Stimulated activated CD8-positive, alpha-beta memory T cell treated with anti-CD3 and anti-CD28 coated beads, Interleukin-4, amount 100 ng/mL, for 24 hours (primary cell): Measurements from ENCODE around the gene CHD3.
"Not testable (repeated sequence)": the region's sequence is repeated elsewhere in the genome, so short reads cannot be mapped to it uniquely, and the experiment has no call there.

ENCODE experiments used
- DNase-seq: peaks from one replicate; pipeline ENCODE4 v3.0.0-alpha.2; 2020; ENCODE audit warnings: low read depth

Gene CHD3

DNA sequence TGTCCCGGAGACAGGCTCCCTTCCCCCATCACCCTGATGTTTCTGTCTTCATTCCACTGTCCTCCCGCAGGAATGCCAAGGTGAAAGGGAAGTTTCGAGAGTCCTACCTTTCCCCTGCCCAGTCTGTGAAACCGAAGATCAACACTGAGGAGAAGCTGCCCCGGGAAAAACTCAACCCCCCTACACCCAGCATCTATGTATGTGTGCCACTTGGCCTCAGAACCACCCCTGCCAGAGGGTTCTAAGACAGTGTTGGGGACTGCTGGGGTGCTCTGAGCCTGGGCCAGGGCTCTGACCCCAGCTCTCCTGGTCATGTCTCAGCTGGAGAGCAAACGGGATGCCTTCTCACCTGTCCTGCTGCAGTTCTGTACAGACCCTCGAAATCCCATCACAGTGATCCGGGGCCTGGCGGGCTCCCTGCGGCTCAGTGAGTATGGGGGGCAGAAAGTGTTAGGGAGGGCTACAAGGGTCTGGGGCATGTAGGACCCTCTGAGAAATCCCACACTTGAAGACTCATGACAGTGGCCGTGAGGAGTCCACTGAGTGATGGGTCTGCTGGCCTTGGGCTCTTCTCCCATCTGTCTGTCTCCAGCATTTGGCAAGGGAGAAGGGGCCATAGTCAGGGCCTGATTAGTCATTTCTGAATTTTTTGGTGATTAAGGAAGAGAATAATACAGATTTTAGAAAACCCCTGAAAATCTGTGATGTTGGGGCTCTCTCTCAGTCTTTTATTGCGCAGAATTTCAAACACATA lies 38.7 kb upstream of the CHD3 start:
- no peak for DNase-seq

DNA sequence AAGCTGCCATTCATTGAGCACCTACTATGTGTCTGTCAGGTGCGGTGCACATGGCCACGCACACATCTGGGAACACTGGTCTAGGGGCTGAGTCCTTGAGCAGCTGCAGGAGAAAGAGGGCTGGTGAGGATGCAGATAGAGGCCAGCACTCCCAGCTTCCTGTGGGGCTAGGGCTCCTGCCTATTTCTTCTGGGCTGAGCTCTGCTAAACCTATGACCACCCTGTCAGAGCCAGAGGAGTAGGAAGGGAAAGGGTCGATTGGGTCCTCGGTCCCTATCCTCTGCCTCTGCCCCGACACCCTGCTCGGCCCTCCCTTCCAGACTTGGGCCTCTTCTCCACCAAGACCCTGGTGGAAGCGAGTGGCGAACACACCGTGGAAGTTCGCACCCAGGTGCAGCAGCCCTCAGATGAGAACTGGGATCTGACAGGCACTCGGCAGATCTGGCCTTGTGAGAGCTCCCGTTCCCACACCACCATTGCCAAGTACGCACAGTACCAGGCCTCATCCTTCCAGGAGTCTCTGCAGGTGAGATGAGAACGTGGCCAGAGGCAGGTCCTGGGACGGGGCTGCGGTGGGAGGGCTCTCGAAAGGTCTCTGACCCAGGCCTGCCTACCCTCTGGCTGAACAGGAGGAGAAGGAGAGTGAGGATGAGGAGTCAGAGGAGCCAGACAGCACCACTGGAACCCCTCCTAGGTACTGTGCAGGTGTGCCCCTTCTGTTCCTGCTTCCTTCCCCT lies 37.7 kb upstream of the CHD3 start:
- DNase-seq: no peak

DNA sequence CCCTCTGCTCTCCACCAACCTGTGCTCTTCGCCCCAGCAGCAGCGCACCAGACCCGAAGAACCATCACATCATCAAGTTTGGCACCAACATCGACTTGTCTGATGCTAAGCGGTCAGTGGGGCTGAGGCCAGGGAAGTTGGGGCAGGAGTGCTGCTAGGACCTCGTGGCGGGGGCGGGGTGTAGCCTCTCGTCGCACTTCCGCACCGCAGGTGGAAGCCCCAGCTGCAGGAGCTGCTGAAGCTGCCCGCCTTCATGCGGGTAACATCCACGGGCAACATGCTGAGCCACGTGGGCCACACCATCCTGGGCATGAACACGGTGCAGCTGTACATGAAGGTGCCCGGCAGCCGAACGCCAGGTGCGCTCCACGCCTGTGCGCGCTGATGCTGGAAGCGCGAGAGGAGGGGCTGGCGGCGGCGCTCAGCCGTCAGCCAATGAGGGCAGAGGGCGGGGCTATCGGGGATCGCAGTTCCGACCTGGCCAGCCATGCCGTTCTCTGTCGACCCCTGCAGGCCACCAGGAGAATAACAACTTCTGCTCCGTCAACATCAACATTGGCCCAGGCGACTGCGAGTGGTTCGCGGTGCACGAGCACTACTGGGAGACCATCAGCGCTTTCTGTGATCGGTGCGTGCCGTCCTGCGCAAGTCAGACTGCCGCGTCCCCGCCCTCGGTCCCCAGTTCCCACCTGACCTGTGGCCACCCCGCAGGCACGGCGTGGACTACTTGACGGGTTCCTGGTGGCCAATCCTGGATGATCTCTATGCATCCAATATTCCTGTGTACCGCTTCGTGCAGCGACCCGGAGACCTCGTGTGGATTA lies 36.9 kb upstream of the CHD3 start:
- DNase-seq: peak; percentile 88

DNA sequence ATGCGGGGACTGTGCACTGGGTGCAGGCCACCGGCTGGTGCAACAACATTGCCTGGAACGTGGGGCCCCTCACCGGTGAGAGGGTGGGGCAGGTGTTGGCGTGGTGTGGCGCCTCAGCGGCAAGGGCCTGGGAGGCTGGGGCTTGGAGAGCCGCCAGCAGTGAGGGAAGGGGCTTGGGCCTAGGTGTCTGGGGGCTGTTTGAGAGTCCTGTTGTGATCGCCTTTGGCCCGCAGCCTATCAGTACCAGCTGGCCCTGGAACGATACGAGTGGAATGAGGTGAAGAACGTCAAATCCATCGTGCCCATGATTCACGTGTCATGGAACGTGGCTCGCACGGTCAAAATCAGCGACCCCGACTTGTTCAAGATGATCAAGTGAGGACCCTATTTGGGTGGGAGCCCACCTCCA lies 36.3 kb upstream of the CHD3 start:
- DNase-seq: no peak

DNA sequence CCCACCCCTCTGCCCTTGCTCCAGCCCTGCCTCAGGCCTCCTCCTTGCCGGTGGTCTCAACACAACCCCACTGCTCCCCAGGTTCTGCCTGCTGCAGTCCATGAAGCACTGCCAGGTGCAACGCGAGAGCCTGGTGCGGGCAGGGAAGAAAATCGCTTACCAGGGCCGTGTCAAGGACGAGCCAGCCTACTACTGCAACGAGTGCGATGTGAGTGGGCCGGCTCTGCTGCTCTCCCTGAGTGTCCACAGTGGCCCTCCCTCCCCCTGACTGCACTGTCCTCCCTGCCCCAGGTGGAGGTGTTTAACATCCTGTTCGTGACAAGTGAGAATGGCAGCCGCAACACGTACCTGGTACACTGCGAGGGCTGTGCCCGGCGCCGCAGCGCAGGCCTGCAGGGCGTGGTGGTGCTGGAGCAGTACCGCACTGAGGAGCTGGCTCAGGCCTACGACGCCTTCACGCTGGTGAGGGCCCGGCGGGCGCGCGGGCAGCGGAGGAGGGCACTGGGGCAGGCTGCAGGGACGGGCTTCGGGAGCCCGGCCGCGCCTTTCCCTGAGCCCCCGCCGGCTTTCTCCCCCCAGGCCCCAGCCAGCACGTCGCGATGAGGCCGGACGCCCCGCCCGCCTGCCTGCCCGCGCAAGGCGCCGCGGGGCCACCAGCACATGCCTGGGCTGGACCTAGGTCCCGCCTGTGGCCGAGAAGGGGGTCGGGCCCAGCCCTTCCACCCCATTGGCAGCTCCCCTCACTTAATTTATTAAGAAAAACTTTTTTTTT lies 35.5 kb upstream of the CHD3 start:
- DNase-seq: no peak

DNA sequence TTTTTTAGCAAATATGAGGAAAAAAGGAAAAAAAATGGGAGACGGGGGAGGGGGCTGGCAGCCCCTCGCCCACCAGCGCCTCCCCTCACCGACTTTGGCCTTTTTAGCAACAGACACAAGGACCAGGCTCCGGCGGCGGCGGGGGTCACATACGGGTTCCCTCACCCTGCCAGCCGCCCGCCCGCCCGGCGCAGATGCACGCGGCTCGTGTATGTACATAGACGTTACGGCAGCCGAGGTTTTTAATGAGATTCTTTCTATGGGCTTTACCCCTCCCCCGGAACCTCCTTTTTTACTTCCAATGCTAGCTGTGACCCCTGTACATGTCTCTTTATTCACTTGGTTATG lies 34.9 kb upstream of the CHD3 start:
- DNase-seq: no peak

DNA sequence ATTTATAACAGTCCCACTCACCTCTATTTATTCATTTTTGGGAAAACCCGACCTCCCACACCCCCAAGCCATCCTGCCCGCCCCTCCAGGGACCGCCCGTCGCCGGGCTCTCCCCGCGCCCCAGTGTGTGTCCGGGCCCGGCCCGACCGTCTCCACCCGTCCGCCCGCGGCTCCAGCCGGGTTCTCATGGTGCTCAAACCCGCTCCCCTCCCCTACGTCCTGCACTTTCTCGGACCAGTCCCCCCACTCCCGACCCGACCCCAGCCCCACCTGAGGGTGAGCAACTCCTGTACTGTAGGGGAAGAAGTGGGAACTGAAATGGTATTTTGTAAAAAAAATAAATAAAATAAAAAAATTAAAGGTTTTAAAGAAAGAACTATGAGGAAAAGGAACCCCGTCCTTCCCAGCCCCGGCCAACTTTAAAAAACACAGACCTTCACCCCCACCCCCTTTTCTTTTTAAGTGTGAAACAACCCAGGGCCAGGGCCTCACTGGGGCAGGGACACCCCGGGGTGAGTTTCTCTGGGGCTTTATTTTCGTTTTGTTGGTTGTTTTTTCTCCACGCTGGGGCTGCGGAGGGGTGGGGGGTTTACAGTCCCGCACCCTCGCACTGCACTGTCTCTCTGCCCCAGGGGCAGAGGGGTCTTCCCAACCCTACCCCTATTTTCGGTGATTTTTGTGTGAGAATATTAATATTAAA lies 34.4 kb upstream of the CHD3 start:
- no peak for DNase-seq

DNA sequence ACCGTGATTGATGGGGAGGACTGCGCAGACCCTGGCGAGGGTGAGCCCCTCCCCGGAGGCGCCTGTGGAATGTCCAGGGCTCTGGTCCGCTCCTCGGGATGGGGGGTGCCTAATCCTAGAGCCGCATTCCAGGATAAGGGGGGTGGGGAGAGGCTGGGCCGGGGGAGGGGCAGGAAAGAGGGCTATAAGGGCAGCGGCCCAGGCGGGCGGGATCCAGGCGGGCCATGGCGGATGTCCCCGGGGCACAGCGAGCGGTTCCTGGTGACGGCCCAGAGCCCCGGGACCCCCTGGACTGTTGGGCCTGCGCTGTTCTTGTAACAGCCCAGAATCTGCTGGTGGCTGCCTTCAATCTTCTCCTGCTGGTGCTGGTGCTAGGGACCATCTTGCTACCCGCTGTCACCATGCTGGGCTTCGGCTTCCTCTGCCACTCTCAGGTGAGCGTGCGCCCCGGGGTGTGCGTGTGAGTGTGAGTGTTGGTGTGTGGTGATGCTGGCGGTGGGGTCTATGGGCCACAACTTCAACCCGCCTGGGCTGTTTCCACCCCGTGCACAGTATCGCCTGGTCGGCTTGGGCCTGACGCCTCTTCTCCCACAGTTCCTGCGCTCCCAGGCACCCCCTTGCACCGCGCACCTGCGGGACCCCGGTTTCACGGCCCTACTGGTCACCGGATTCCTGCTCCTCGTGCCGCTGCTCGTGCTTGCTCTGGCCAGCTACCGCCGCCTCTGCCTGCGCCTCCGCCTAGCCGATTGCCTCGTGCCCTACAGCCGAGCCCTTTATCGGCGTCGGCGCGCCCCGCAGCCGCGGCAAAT lies 33.5 kb upstream of the CHD3 start, which contains the start of gene TMEM88:
Gene TMEM88 (plus strand): TSS at position 216 of the 809 bp plus-strand sequence. CDS start 9 bp downstream, at position 225.
- no peak for DNase-seq

DNA sequence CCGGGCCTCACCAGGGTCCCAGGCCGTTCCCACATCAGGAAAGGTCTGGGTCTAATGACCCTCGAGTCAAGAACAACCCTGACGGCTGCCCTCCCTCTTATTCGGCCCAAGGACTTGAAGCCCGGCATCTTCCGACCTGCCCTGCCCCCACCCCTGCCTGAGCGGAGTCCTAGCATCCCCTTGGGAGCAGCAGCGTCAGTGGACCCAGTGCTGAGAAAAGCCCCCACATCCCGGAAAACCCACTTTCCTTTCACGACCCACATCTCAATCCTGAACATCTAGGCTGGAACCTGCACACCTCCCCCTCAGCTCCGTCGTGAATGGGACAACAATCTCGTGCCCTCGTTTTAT lies 33.0 kb upstream of the CHD3 start:
- DNase-seq: no peak

DNA sequence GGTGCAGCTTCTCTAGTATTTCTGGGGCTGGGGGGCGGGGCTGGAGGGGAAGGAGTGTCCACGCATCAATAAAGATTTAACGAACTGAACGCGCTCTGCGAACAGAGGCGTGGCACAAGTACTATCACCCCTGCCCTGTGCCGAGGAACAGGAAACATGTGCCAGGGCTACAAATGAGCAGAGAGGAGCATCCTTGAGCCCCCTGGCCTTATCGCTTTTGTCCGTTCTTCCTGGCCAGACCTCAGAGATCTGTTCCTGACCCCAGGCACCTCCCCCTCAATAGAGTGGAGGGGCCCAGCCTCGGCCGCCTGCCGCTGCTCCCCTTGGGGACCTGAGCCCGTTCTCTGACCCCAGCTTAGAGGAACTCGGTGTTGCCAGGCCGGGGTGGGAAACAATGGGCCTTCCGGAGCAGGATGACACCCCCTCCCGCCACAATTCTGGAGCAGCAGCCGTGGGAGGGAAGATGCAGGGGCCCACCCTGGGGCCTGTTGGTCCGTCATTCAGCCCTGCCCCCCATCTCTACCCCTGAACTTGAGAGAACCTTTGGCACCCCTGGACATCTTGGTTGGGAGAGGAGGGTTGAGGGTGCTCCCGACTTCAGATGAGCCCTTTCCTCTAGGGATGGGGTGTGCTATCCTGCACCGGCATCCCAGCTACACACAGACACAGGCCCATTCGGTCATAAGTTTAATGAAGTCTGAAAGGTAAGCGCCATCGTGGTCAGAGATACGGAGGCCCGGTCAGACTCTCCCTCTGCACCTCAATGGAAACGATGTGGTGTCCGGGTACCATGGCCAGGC lies 32.4 kb upstream of the CHD3 start:
- DNase-seq: no peak

DNA sequence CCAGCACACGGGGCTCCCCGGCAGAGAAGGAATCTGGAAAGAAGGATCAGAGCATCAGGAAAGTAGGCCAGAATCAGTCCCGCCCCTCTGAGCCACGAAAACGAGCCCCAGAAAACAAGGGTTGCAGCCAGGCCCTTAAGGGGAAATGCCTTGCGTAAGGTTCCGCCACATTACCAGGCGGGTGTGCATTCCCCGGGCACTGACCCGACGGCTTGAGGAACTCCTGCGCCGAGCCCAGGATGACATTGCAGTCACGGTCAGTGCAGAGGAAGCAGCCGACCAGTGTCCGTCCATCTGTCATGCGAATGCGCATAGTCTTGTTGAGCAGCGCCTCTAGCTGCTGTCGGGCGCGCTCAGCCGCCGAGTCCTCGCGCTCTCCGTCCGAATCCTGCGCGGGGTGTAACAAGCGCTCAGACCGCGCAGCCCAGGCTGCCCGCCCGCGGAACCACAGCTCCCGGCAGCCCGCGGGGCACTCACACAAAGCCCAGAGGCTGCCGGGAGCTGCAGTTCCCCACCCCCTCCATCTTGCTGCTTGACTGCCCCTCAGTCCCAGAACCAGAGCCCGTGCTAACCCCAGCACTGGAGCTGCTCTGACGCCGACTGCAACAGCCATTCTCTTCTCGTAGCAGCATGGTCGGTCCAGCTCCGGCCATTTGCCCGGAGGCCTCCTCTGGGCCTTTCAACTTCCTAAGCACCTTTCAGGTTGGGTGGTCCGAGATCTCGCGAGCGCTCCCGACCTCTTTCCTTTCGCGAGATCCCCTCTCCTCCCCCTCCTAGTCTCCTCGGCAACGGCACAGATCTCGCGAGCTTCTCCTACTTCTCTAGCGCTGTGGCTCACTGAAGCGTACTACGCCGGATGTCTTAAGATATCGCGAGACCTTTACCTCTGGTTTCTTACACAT lies 31.5 kb upstream of the CHD3 start, which contains the start of gene NAA38:
Gene NAA38 (minus strand): TSS at position 749 of the 902 bp plus-strand sequence. CDS start 96 bp downstream, at position 653.
- DNase-seq: peak; percentile 86

DNA sequence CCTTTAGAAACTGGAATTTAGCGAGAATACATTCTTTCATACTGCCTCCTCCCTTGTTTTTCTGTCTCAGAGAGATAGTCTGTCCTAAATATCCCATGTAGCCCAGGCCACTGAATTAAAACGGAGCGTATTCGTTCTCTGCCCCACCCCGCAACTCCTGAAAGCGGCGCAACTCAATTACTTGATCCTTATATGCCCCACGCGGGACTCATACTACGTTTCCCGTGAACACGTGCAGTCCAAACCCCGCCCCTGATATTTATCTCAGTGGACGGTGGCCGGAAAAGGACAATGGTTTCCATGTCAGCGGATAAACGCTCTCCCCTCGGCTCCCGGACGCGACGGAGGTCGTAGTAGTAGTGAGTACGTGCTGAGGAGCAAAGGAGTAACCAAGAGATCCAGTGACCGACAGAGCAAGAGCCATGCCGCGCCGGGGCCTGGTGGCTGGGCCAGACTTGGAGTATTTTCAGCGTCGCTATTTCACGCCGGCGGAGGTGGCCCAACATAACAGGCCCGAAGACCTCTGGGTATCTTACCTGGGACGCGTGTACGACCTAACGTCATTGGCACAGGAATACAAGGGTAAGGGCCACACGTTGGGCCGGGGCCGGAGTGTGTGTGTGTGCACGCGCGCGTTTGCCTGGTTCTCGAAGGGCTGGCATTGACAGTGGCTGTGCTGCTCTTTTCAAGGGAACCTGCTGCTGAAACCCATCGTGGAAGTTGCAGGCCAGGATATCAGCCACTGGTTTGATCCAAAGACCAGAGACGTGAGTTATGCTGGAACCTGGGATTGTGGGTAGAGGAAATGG lies 30.7 kb upstream of the CHD3 start, which contains the start of gene CYB5D1:
Gene CYB5D1 (plus strand): TSS at position 291 of the 809 bp plus-strand sequence. CDS start 132 bp downstream, at position 423.
- DNase-seq: peak; percentile 76

DNA sequence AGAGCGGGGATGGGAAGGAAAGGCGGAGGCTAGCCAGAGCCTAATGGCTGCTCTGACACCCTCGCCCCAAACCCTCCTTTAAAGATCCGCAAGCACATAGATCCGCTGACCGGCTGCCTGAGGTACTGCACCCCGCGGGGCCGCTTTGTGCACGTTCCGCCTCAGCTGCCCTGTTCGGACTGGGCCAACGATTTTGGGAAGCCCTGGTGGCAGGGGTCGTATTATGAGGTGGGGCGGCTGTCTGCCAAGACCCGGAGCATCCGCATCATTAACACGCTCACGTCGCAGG lies 30.1 kb upstream of the CHD3 start:
- no peak for DNase-seq

DNA sequence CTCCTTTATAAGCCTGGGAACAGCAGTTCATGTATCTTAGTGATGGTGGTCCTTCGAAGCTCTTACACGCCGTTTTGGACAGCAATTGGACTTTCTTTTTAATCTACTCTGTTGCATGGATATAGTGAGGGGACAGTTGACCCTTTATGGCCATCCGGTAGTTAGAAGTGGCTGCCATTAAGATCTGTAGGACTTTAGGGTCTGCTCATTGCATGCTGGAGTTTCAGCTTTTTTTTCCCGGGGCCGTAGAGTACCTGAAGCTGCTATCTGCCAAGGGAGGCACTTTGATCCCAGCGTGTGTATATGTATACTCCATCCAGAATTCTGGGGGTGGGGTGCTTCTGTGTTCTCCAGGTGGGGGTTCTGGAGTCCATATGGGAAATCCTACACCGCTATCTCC lies 29.6 kb upstream of the CHD3 start:
- no peak for DNase-seq

DNA sequence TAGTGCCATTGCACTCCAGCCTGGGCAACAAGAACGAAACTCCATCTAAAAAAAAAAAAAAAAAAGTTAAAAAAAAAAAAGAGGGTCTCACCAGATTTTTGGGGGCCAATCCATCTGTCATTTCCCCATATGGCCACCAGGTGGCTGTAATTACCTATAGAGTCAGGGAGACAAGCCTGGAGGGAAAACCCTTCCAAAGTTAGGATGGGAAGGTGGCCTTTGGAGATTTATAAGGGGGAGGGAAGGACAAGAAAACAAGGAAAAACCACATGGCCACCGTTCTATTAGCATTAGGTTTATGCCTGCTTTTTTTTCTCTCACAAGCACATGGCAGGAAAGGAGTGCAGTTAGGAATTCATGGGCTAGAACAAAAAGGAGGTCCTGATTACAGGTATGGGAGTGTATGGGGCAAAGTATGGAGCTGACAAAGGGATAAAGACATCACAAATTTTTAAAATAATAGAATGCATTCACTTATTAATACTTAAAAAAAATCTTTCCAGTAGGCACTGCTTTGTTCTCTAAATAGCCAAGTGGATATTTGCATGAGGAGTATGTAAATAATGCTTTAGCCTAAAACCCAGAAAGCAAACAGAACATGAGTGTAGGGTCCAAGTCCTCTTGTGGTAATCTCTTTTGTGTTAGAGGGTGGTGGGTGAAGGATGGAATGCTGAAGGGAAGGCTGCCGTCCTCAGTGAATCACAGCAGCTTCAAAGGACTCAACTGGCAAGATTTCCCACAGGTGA lies 25.7 kb upstream of the CHD3 start:
- DNase-seq: no peak

DNA sequence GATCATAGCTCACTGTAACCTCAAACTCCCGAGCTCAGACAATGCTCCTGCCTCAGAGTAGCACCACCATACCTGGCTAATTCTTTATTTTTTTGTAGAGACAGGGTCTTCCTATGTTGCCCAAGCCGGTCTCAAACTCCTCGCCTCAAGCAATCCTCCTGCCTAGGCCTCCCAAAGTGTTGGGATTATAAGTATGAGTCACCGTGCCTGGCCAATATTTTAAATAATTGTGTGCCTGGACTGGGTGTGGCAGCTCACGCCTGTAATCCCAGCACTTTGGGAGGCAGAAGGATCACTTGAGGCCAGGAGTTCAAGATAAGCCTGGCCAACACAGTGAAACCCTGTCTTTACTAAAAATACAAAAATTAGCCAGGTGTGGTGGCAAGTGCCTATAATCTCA lies 24.2 kb upstream of the CHD3 start:
- not testable (repeated sequence) for DNase-seq
